ENCODE results near the gene APIP.

Gene APIP, protein sequence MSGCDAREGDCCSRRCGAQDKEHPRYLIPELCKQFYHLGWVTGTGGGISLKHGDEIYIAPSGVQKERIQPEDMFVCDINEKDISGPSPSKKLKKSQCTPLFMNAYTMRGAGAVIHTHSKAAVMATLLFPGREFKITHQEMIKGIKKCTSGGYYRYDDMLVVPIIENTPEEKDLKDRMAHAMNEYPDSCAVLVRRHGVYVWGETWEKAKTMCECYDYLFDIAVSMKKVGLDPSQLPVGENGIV

GRCh38 chr11:34916015-34916842 lies at the start of gene APIP, which contains the start of gene PDHX:
Gene APIP, minus strand, starts transcription at chr11:34916379. Its CDS starts 95 bp downstream, at chr11:34916284.
Gene PDHX, plus strand, starts transcription at chr11:34916618. Its CDS starts 38 bp downstream, at chr11:34916656.
- Histone ChIP-seq H3K79me2 (ENCODE audit: insufficient read depth, low read length) (peaks cover 50% of the 10 kb centered on the region), H3K27ac (ENCODE audit: low read depth, low read length) (peak within 1 kb of the TSS; percentile 62), H3K4me2 (ENCODE audit: low read depth, low read length, poor library complexity, severe bottlenecking) (peak within 1 kb of the TSS; percentile 83), H3K9ac (ENCODE audit: low read length) (peak within 1 kb of the TSS; percentile 97), H3F3A (ENCODE audit: insufficient read depth) (peaks cover 7% of the 10 kb centered on the region; the same call in 1 of the 2 replicates), H3K36me3 (ENCODE audit: low read length) (peaks cover 7% of the 10 kb centered on the region; the same call in 1 of the 2 replicates), H3K9me2 (replicated peaks; ENCODE audit: insufficient read depth, low read length) (no peaks in the 10 kb centered on the region), H4K20me1 (ENCODE audit: low read depth, low read length) (0 out of 2 replicates have a peak, but pooled peaks cover under 1% of the 10 kb centered on the region), H2AFZ (ENCODE audit: low read depth, low read length, severe bottlenecking) (peak within 1 kb of the TSS; percentile 96), H3K4me3 (ENCODE audit: insufficient read depth, low read length, poor library complexity, severe bottlenecking) (peak within 1 kb of the TSS; percentile 80), H3K9me3 (ENCODE audit: insufficient read depth, low read length) (no peaks in the 10 kb centered on the region; the same call in 1 of the 2 replicates), H3K27me3 (ENCODE audit: low read length) (no peaks in the 10 kb centered on the region)
- no peak for TF ChIP-seq EZH2phosphoT487 (conservative IDR thresholded peaks at IDR 0.05; ENCODE audit: low read length)
- TF ChIP-seq, protein P1, sequence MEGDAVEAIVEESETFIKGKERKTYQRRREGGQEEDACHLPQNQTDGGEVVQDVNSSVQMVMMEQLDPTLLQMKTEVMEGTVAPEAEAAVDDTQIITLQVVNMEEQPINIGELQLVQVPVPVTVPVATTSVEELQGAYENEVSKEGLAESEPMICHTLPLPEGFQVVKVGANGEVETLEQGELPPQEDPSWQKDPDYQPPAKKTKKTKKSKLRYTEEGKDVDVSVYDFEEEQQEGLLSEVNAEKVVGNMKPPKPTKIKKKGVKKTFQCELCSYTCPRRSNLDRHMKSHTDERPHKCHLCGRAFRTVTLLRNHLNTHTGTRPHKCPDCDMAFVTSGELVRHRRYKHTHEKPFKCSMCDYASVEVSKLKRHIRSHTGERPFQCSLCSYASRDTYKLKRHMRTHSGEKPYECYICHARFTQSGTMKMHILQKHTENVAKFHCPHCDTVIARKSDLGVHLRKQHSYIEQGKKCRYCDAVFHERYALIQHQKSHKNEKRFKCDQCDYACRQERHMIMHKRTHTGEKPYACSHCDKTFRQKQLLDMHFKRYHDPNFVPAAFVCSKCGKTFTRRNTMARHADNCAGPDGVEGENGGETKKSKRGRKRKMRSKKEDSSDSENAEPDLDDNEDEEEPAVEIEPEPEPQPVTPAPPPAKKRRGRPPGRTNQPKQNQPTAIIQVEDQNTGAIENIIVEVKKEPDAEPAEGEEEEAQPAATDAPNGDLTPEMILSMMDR (IDR thresholded peaks at IDR 0.05; ENCODE audit: insufficient read depth, low read length, poor library complexity, severe bottlenecking) = no peak

DNA sequence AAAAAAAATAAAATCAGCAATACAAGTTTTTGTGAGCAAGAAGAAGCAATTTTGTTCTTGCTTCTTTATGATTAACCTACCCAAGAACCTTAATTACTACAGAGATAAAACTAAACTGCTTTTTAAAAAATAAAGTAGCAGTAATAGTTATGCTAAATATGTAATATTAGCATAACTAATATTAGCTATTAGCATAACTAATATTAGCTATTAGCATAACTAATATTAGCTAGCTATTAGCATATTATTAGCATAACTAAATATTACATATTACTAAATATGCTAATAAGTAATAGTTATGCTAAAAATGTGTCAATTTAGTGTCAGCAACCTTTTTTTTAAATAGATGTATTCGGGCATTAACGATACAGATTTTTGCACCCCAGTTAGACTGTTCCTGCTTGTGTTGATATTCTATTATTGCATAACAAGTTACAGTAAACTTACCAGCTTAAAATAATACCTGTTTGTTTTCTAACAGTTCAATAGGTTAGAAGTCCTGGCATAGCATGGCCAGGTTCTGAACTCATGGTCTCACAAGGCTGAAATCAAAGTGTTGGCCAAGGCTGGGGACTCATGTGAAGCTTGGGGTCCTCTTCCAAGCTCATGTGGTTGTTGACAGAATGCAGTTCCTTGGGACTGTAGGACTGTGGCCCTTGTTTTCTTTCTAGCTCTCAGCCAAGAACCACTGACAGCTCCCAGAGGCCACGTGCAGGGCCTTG lies 48.6 kb upstream of the APIP start:
- Histone ChIP-seq H2AFZ (ENCODE audit: low read depth, low read length, severe bottlenecking) (no peak overlapping the region), H3K36me3 (ENCODE audit: low read length) (peaks cover 13% of the 10 kb centered on the region; the same call in 1 of the 2 replicates), H3K4me3 (ENCODE audit: insufficient read depth, low read length, poor library complexity, severe bottlenecking) (no peak overlapping the region), H3K27me3 (ENCODE audit: low read length) (no peaks in the 10 kb centered on the region), H3K9me2 (replicated peaks; ENCODE audit: insufficient read depth, low read length) (no peaks in the 10 kb centered on the region), H3K9ac (ENCODE audit: low read length) (no peak overlapping the region), H3F3A (ENCODE audit: insufficient read depth) (no peaks in the 10 kb centered on the region), H4K20me1 (ENCODE audit: low read depth, low read length) (no peaks in the 10 kb centered on the region), H3K4me2 (ENCODE audit: low read depth, low read length, poor library complexity, severe bottlenecking) (no peak overlapping the region), H3K79me2 (ENCODE audit: insufficient read depth, low read length) (no peaks in the 10 kb centered on the region), H3K9me3 (ENCODE audit: insufficient read depth, low read length) (no peaks in the 10 kb centered on the region), H3K27ac (ENCODE audit: low read depth, low read length) (no peak overlapping the region)
- TF ChIP-seq, protein P1 (IDR thresholded peaks at IDR 0.05; ENCODE audit: insufficient read depth, low read length, poor library complexity, severe bottlenecking) = no peak
- TF ChIP-seq EZH2phosphoT487 (conservative IDR thresholded peaks at IDR 0.05; ENCODE audit: low read length) = no peak

GRCh38 chr11:34963351-34963750 lies 47.2 kb upstream of the APIP start:
- H3K36me3 ChIP-seq (ENCODE audit: low read length) = peaks cover 18% of the 10 kb centered on the region; the same call in 1 of the 2 replicates
- H3K79me2 ChIP-seq (ENCODE audit: insufficient read depth, low read length) = no peaks in the 10 kb centered on the region
- H3K27ac ChIP-seq (ENCODE audit: low read depth, low read length) = no peak overlapping the region
- no peak overlapping the region for H3K4me2 ChIP-seq (ENCODE audit: low read depth, low read length, poor library complexity, severe bottlenecking)
- no peak overlapping the region for H2AFZ ChIP-seq (ENCODE audit: low read depth, low read length, severe bottlenecking)
- no peak overlapping the region for H3K4me3 ChIP-seq (ENCODE audit: insufficient read depth, low read length, poor library complexity, severe bottlenecking)
- no peaks in the 10 kb centered on the region for H3K9me2 ChIP-seq (replicated peaks; ENCODE audit: insufficient read depth, low read length)
- no peaks in the 10 kb centered on the region for H3F3A ChIP-seq (ENCODE audit: insufficient read depth)
- H3K27me3 ChIP-seq (ENCODE audit: low read length) = no peaks in the 10 kb centered on the region
- no peak for TF ChIP-seq EZH2phosphoT487 (conservative IDR thresholded peaks at IDR 0.05; ENCODE audit: low read length)
- TF ChIP-seq, protein P1 (IDR thresholded peaks at IDR 0.05; ENCODE audit: insufficient read depth, low read length, poor library complexity, severe bottlenecking) = no peak
- H3K9me3 ChIP-seq (ENCODE audit: insufficient read depth, low read length) = no peaks in the 10 kb centered on the region
- no peak overlapping the region for H3K9ac ChIP-seq (ENCODE audit: low read length)
- no peaks in the 10 kb centered on the region for H4K20me1 ChIP-seq (ENCODE audit: low read depth, low read length)

Data from SU-DHL-6 (cell line).